ENCODE measurements around the gene ZNF384. TPM values are rescaled to one million over a fixed set of nuclear protein-coding genes. Genes with fewer than 3 reads are reported as not detected.
A peak's percentile ranks its signal among the peaks of the same experiment; 100 is the strongest.

The ZNF384 gene
- polyA plus RNA-seq, 10 donors: 40.6 to 62.3 (median 47.0) TPM

DNA sequence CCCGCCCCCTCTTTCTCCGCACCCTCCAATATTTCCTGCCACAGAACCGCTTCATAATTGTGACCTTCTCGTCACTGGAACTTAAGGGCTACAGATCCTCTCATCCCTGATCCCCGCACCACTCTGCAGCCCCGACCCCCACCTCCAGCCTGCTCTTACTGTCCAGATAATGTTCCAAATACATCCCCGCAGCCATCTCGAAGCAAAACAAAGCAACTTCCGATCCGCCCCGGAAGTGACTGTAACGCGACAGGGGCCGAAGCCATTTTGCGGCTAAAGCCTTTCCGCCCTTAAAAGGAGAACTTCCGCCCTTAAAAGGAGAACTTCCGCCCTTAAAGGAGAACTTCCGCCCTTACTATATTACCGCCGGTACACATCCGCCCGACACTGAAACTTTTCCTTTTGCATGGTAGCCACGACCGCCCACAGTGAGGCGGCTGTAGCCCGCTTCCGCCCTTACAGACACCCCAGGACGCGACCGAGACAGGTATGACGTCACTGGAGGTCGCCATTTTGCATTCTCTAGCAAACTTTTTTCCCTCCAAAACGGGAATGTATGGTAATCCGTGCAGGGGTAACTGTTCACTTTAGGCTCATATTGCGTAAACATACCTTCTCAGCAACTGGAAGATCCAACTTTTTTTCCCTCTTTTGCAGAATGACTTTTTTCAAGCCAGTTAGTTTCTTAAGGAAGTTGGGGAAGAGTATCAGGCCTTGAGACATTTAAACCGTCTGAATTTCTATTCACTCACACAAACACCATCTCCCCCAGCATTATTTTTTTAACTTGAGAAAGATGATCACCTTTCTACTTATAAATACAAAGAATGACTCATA lies 26.1 kb downstream of the ZNF384 start, which contains the start of gene ING4:
Gene ING4, minus strand, starts transcription at position 214 of the 837 bp plus-strand sequence. Its CDS starts 18 bp downstream, at position 196.
- DNase-seq: peak; percentile 99 to 100 (median 99)

DNA sequence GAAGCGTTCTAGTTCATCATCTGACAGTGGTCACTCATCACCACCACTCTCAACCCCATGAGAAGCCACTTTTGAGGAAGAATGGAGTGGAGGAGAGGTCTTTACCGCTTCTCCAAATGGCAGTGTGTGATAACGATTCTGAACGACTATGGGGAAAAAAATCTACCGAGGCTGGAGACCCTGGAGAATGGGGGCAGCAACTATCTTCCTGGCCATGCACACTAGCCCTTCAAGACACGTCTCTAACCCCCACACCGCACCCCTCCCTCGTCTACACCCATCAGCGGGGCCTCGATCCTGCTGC lies 26.6 kb downstream of the ZNF384 start:
- no peak for DNase-seq

DNA sequence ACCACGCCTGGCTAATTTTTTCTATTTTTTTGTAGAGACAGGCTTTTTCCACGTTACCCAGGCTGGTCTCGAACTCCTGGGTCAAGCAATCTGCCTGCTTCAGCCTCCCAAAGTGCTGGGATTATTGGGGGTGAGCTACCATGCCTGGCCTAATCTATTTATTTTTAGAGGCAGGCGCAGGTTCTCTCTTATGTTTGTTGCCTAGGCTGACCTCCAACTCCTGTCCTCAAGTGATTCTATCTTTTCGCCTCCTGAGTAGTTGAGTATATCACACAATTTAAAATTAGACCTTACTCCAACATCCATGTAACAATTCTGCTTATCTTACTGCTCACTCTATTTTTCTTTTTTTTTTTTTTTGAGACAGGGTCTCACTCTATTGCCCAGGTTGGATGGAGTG lies 35.2 kb downstream of the ZNF384 start:
- DNase-seq: no peak

DNA sequence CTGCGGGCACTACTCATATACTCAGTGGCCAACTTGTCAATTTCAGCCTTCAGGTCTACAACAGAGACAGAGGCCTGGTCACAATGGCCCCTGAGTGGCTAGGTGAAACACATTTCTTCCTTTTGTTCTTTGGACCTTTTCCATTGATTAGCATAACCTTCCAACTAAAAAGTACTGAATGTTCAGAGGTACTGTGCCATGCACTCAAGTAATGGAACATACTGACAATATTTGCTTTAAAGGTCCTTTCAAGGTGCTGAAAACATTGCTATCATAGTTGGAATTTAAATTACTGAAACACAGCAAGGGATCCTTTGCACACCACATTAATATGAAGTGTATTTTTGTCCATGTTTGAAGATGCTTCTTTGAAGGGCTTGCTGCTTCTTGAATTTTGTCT lies 35.8 kb downstream of the ZNF384 start:
- no peak for DNase-seq

DNA sequence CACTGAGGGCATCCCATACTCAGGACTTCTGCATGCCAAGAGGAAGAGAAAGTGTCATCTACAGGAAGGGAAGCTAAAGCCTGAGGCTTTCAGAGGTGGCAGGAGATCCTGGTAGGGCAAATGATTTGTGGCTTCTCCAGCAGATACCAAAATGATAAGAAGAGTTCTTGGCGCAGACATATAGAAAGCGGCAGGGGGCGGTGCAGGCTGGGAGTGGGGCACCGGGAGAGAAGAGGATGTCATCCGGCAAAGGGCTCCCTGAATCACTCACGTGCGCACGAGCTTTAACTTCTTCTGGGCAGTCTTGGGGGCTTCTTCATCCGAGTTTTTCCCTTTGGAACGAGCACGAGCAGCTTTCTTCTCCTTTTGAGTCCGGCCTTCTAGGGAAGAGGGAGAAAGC lies 36.8 kb downstream of the ZNF384 start:
- DNase-seq: no peak

DNA sequence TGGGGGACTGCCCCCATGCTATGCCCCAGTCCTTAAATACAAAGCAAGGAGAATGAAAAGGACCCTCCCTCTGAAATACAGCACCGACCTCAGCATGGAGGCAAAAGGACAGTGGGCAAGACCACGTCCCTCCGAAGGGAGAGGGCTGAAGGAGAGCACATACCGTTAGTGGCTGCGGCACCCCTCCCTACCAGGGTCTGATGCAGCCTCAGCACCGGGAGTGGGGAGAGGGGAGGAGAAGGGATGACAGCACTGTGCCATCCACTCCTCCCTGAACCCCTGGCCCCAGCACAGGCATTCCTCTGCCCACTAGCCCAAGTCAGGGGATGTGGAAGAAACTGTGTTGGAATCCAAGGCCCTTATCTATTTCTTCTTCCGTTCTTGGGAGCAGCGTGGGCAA lies 38.3 kb downstream of the ZNF384 start:
- no peak for DNase-seq

DNA sequence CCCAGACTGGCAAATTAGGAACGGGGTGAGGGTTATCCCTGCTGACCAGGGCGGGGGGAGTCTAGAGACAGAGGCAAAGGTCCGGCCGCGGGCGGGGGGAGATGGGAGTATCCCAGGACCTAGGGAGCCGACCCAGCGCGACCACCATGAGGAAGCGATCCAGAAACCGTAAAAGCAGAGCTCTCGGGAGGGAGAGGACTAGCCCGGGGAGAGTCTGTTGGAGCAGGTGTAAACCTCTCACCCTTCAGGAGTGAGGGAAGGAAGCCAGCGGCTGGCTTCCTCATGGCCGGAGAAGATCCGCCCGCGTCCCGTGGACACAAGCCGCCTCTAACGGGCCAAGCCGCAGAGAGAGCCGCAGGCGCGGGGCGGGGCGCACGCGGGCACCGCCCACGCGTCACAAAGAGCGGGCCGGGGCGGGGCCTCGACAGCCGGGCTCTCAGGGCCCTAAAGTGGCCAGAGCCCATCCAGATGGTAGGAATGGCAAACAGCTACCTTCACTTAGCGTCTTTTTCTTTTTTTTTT lies 42.0 kb downstream of the ZNF384 start, which contains the start of gene ACRBP:
Gene ACRBP, minus strand, starts transcription at position 350 of the 522 bp plus-strand sequence. Its CDS starts 66 bp downstream, at position 284.
- DNase-seq: peak in 2 of 3 donors; percentile 68 to 87

DNA sequence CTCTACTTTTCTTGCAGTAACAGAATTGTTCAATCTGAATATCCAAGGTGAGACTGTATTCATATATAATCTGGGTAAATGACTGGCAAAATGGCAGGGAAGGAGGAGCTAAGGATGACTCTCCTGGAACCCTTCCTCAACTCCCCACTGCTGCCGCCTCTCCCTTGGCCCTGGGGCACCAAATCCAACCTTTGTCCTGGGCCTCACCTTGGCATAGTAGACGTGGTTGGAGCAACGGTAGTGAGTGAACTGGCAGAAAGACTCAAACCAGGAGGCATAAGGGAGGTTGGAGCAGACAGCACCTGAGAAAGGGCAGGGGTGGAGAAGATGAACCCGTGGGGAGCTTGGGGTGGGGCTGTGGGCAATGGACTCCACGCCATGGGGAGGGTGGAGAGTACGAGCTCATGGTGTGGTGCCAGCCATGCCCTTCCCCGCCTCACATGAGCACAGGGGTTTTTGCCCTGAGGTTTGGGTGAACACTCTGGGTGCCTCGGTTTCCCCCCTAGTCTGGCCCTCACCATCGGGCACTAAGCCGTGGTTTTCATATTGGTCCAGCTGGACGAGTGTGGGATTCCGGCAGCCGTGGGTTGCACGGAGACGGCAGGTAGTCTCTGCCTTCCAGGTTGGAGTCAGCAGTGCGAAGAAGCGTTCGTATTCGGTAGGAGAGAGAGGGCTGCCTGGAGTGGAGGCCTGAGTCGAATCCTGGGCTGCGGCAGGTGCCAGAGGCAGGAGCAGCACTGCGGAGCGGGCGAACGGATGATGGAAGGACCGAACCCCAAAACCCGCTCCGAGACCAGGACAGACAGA lies 42.7 kb downstream of the ZNF384 start:
- no peak for DNase-seq

DNA sequence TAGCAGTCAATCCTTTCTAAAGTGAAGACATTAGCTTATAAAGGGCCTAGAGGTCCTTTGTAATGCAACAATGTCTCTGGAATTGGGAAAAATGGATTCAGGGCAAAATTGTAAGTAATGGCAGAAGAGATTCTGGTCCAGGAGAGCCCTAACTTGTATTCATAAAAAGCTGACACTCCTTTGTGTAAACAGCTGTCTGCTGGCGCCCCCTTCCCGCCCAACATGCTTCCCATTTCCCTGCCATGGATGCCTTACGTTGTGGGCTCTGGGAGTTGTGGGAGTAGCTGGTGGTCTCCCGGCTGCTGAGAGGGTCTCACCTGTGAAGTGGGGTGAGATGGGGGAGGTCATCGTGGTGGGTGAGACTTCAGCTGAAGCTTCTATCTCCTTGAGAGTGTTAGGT lies 44.3 kb downstream of the ZNF384 start:
- DNase-seq: peak in 2 of 3 donors; percentile 44 to 74

DNA sequence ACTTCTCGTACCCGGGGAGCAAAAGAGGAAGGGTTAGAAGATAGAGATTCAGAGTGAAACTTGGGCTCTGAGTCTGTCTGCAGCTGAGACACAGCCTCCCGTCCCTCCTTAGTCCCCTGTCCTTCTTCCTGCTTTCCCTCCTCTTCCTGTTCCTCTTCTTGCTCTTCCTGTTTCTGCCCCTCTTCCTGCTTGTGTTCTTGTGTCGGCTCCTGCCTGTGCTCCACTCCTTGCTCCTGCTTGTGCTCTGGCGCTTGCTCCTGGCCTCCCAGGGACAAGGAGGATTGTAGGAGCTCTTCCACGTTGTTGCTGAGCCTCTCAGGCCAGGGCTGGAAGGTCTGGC lies 44.9 kb downstream of the ZNF384 start:
- DNase-seq: peak in 1 of 3 donors; percentile 48

DNA sequence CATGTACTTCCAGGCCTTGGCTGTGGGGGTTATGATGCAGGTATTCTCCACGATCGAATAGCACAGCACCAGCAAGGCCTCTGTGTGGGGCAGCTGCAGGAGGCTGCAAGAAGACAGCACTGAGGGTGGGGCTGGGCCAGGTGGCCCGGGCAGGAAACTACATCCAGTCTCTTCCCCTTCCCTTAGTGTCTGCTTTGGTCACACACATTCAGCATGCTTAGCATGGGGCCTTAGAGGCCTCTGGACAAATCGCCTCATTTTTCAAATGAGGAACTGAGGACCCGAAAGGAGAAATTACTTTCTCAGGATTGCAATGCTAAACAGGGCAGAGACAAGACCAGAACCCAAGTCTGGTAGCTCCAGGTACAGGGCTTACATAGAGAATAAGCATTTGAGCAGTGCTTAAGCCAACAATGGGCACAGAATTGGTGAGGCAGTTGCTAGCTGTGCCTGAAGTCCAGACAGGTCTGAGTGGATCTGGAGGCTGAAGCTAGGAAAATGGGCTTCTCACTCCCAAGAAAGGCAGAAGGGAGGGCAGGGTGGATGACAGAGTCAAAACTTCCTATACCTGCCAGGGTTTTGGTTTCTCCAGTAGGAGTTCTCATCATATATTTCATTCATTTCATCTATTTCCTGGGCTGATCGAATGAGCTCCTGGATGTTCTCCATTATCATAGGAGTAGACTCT lies 45.5 kb downstream of the ZNF384 start:
- no peak for DNase-seq

DNA sequence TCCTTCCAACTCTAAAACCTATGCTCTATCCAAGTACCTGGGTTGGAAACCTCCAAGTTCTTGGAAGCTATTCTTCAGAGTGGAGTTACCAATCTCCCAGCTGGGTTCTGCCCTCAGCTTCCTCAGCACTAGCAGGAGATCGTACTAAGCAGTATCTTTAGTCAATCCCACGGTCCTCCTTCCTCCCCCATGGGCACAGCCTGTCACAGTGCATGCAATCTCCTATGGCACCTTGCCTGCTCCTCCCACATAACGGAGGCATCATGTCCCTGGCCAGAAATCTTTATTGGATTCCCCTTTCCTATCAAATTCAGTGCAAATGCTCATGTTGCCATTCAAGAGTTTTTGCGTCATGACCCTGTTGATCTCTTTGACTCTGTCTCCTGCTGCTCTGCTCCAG lies 48.0 kb downstream of the ZNF384 start:
- no peak for DNase-seq

DNA sequence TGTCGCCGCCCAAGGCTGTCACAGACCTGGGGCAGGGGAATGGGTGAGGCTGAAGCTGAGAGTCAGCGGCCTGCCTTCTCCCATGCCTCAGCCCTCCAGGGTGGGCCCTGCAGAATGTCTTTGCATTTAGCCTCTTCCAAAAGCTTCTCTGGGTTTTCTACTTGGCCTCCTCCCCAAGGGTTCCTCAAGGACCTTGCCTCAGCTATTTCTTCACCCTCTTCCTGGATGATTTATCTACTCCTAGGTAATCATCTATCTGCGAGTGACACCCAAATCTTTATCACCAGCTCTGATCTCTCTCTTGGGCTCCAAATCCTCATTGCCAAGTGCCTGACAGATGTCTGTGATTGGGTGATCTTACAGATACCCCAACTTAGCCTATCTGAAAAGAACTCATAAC lies 48.7 kb downstream of the ZNF384 start:
- DNase-seq: no peak

DNA sequence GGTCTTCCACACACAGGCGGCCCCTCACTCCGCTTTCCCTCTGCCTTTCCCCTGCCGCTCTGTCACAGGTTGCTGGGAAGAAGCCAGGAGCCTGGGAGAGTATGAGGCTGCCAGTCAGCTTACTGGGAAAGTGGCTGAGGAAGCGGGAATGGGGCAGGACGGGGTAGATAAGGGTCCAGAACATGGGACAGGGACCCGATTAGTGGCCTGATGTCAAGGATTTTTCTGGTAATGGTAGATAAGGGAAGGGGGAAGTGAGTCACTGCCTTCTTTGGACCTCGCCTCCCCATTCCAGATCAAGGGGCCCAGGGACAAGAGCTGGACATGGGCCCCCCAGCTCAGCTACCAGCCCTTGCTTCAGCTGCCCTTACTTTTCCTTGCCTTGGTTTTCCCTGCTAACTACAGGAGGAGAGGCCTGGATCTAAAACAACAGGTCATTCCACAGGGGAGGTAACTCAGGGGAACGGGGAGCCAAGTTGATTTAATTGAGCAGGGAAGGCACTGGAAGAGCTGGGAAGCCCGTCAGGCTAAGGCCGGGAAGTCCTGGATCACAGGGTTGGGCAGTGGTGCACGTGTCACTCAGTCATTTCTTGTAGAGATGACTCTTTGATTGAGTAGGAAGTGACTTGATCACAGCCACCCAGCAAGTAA lies 49.9 kb downstream of the ZNF384 start:
- no peak for DNase-seq

DNA sequence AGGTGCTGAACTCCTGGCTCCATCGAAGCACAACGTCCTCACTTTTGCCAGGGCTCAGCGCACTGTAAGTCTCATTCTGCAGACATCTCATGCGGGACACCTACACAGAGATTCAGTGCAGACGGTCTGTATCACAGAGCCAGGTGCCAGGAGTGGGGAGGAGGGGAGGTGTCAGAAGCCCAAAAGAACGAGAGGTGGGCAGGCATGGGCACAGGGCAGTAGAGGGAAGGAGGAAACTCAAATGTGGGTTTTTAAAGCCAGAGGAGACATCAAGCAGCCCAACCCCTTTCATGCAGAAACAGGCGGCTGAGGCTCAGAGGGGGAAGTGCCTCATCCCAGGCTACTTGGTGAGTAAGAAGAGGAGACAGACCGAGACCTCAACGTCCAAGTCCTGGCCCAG lies 50.9 kb downstream of the ZNF384 start:
- peak in 1 of 3 donors; percentile 38 for DNase-seq

DNA sequence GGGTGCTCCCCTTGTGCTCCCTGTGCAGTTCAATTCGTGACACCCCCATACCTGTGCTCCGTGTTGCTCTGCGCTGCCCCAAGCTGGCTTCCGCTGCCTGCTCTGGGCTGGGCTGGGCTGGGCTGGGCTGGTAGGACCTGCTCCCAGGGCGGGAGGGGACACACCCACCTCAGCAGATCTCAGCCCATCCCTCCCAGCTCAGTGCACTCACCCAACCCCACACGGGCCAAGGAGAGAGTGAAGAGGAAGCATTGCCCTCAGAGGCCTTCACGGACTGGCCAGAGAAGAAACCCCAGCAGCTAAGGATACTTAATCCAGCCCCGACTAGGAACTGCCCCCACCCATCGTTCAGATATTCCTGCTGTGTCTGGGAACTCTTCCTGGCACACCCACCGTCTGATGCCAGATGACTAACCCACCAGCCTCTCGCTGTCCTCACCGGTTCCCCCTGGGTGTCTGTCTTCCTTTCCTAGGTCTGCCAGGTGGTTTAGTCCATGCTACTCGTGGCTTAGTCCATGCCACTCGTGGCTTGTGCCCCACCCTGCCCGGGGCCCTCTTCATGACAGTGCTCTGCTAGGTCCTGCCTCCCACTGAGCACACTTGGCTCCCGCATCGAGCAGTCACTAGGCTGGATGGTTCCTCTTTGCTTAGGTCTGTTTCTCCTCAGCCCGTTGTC lies 53.2 kb downstream of the ZNF384 start, which contains the start of gene LPAR5:
Gene LPAR5, minus strand, starts transcription at position 104 of the 676 bp plus-strand sequence. CDS start 14,711 bp downstream, outside the sequence.
- peak in 1 of 3 donors; percentile 27 for DNase-seq

DNA sequence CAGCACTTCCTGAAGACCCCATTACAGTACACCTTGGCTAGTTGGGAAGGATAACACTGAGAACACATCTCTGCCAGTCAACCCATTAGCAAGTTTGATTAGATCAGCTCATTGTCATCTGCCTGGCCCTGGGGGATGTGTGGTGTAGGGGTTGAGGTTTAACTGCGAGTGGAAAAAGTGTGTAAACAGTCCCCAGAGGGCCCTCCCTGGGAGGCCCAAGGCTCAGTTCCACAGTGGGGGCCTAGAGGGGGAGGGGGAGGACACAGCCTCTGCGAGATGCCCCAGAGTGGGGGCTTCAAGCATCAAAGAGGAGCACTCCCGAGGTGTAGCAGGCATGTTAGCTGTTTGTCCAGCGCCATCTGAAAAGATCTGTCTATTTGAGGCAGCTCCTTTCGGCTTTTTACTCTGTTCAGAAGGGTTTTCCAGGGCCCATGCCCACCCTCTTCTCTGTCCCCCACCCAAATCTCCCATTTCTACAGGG lies 53.8 kb downstream of the ZNF384 start:
- no peak for DNase-seq

DNA sequence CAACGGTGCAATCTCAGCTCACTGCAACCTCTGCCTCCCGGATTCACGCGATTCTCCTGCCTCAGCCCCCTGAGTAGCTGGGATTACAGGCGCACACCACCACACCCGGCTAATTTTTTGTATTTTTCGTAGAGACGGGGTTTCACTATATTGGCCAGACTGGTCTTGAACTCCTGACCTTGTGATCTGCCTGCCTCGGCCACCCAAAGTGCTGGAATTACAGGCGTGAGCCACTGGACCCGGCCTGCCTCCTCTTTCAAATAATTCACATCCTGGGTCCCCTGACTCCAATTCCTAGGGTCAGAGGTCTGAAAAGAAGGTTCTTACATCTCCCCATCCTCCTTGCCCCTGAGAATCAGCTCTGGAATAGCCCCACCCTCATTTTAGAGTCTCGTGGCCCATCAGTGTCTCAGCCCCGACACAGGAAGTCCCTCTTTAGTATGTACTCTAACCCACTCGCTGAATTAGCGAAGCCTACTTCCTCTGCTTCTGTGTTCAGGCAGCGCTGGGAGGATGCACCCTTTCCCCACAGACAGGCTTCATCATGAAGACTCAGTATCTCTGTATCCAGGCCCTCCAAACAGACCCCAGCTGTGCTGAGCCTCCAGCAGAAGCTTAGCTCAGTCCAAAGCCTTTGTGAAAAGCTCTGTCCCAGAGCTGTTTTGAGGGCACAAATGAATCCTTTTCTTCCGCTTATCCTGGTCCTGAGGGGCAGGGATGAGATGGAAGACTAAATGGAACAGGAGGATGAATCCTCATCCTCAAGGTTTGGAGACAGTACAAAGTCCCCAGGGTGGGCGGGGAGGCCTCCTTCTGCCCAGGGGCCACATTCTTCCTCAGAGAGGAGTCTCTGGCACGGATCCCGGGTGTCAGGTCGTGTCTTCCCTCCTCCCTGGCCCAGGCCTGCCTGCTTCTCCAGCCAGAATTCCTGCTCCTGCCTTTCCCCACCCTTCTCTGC lies 56.9 kb downstream of the ZNF384 start:
- peak in 1 of 3 donors; percentile 78 for DNase-seq

DNA sequence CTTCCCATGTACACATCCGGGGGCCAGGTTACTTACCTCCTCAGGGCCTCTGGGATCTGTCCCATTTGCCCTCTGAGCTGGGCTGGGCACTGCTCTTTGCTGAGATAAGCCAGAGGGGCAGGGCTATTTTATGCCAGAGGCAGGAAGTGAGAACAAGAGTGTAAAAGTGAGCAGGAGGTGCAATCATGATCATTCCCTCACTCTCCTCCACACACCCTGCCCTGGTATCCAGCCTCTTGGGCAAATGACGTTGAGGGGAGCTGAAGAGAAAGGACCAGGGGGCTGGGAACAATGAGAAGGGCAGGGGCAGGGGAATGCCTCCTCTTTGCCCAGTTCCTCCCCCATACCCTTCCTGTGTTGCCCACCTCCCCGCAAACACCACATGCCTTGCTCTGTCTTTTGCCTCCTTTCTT lies 57.6 kb downstream of the ZNF384 start:
- DNase-seq: no peak

Data from muscle of back (tissue), 11 donors.